Measurements from ENCODE around the gene CFAP251. TPM values are rescaled to one million over a fixed set of nuclear protein-coding genes. Genes with fewer than 3 reads are reported as not detected.

CFAP251 gene
- total and polyA plus RNA-seq, 2 donors (not counting 1 experiment from before 2014, with no cell fraction given), result 2.7 to 7.9 TPM

- Histone ChIP-seq H2AFZ (ENCODE audit: low read length) (no peak overlapping the region), H3K4me3 (replicated peaks in 1 of 4; ENCODE audit: control extremely low read depth in 1 of 4, insufficient read depth in 1 of 4, low read depth in 3 of 4, low read length in 4 of 4) (no peak overlapping the region), H3K79me2 (ENCODE audit: control insufficient read depth, insufficient read depth, low read length) (no peaks in the 10 kb centered on the region), H3K27ac (ENCODE audit: insufficient read depth, low read length) (no peak overlapping the region), H3K9ac (ENCODE audit: insufficient read depth, low read length) (no peak overlapping the region), H3K9me3 (ENCODE audit: control insufficient read depth, insufficient read depth, low read depth, low read length) (no peaks in the 10 kb centered on the region), H3K4me2 (ENCODE audit: extremely low read depth, insufficient read depth, low read length) (no peak overlapping the region), H3K27me3 (ENCODE audit: control insufficient read depth, insufficient read depth, low read length) (no peaks in the 10 kb centered on the region), H3K4me1 (ENCODE audit: control insufficient read depth, extremely low read depth, insufficient read depth, low read length) (peaks cover 3% of the 10 kb centered on the region), H4K20me1 (ENCODE audit: control insufficient read depth, extremely low read depth, insufficient read depth, low read length) (no peaks in the 10 kb centered on the region), H3K36me3 (ENCODE audit: control insufficient read depth, insufficient read depth, low read length) (no peaks in the 10 kb centered on the region)
- DNase-seq (ENCODE audit: low read depth in 2 of 2), result no peak
- no peak for TF ChIP-seq CTCF (conservative IDR thresholded peaks at IDR 0.05 in 1 of 2, IDR thresholded peaks at IDR 0.05 in 1 of 2; ENCODE audit: low read depth in 1 of 2, low read length in 2 of 2)
- no peak for TF ChIP-seq EZH2 (IDR thresholded peaks at IDR 0.05; ENCODE audit: low read length, missing control alignments)
Measured at GRCh38 chr12:121961195-121961879, 42.9 kb downstream of the CFAP251 start.

GRCh38 chr12:121963341-121964018 lies 45.1 kb downstream of the CFAP251 start:
- peaks cover 2% of the 10 kb centered on the region for H3K36me3 ChIP-seq (ENCODE audit: control insufficient read depth, insufficient read depth, low read length)
- H2AFZ ChIP-seq (ENCODE audit: low read length), result no peak overlapping the region
- peaks cover 3% of the 10 kb centered on the region for H3K4me1 ChIP-seq (ENCODE audit: control insufficient read depth, extremely low read depth, insufficient read depth, low read length)
- no peaks in the 10 kb centered on the region for H3K27me3 ChIP-seq (ENCODE audit: control insufficient read depth, insufficient read depth, low read length)
- no peak overlapping the region for H3K4me3 ChIP-seq (replicated peaks in 1 of 4; ENCODE audit: control extremely low read depth in 1 of 4, insufficient read depth in 1 of 4, low read depth in 3 of 4, low read length in 4 of 4)
- TF ChIP-seq CTCF (conservative IDR thresholded peaks at IDR 0.05 in 1 of 2, IDR thresholded peaks at IDR 0.05 in 1 of 2; ENCODE audit: low read depth in 1 of 2, low read length in 2 of 2), result no peak
- no peak for TF ChIP-seq EZH2 (IDR thresholded peaks at IDR 0.05; ENCODE audit: low read length, missing control alignments)
- no peak overlapping the region for H3K9ac ChIP-seq (ENCODE audit: insufficient read depth, low read length)
- H3K9me3 ChIP-seq (ENCODE audit: control insufficient read depth, insufficient read depth, low read depth, low read length), result no peaks in the 10 kb centered on the region
- no peaks in the 10 kb centered on the region for H4K20me1 ChIP-seq (ENCODE audit: control insufficient read depth, extremely low read depth, insufficient read depth, low read length)
- no peak for DNase-seq (ENCODE audit: low read depth in 2 of 2)
- no peak overlapping the region for H3K27ac ChIP-seq (ENCODE audit: insufficient read depth, low read length)
- H3K4me2 ChIP-seq (ENCODE audit: extremely low read depth, insufficient read depth, low read length), result no peak overlapping the region
- no peaks in the 10 kb centered on the region for H3K79me2 ChIP-seq (ENCODE audit: control insufficient read depth, insufficient read depth, low read length)

GRCh38 chr12:121964813-121965643 lies 46.6 kb downstream of the CFAP251 start:
- no peaks in the 10 kb centered on the region for H4K20me1 ChIP-seq (ENCODE audit: control insufficient read depth, extremely low read depth, insufficient read depth, low read length)
- H3K9ac ChIP-seq (ENCODE audit: insufficient read depth, low read length), result no peak overlapping the region
- H3K4me3 ChIP-seq (replicated peaks in 1 of 4; ENCODE audit: control extremely low read depth in 1 of 4, insufficient read depth in 1 of 4, low read depth in 3 of 4, low read length in 4 of 4), result no peak overlapping the region
- no peaks in the 10 kb centered on the region for H3K79me2 ChIP-seq (ENCODE audit: control insufficient read depth, insufficient read depth, low read length)
- no peaks in the 10 kb centered on the region for H3K27me3 ChIP-seq (ENCODE audit: control insufficient read depth, insufficient read depth, low read length)
- H3K27ac ChIP-seq (ENCODE audit: insufficient read depth, low read length), result no peak overlapping the region
- H3K4me1 ChIP-seq (ENCODE audit: control insufficient read depth, extremely low read depth, insufficient read depth, low read length), result peaks cover 3% of the 10 kb centered on the region
- no peak overlapping the region for H2AFZ ChIP-seq (ENCODE audit: low read length)
- H3K4me2 ChIP-seq (ENCODE audit: extremely low read depth, insufficient read depth, low read length), result peak overlapping the region; percentile 44
- H3K9me3 ChIP-seq (ENCODE audit: control insufficient read depth, insufficient read depth, low read depth, low read length), result no peaks in the 10 kb centered on the region
- H3K36me3 ChIP-seq (ENCODE audit: control insufficient read depth, insufficient read depth, low read length), result peaks cover 2% of the 10 kb centered on the region
- DNase-seq (ENCODE audit: low read depth in 2 of 2), result peak; percentile 44 to 93
- TF ChIP-seq EZH2 (IDR thresholded peaks at IDR 0.05; ENCODE audit: low read length, missing control alignments) (no peak), CTCF (conservative IDR thresholded peaks at IDR 0.05 in 1 of 2, IDR thresholded peaks at IDR 0.05 in 1 of 2; ENCODE audit: low read depth in 1 of 2, low read length in 2 of 2) (no peak)
